ENCODE results near the gene SNTB2.
"Not testable (repeated sequence)": the region's sequence is repeated elsewhere in the genome, so short reads cannot be mapped to it uniquely, and the experiment has no call there.

SNTB2 gene

GRCh38 chr16:69294051-69294450, 107.1 kb downstream of the SNTB2 start:
- no peak for DNase-seq

GRCh38 chr16:69296771-69297170, 109.8 kb downstream of the SNTB2 start:
- DNase-seq: not testable (repeated sequence)

GRCh38 chr16:69298261-69298660, 111.3 kb downstream of the SNTB2 start:
- DNase-seq: no peak

- no peak for DNase-seq
These were observed 114.2 kb downstream of the SNTB2 start for GRCh38 chr16:69301187-69301586.

GRCh38 chr16:69301861-69302260, 114.9 kb downstream of the SNTB2 start:
- no peak for DNase-seq

GRCh38 chr16:69302301-69302700, 115.3 kb downstream of the SNTB2 start:
- DNase-seq: no peak

GRCh38 chr16:69306031-69306430, 119.1 kb downstream of the SNTB2 start:
- no peak for DNase-seq

GRCh38 chr16:69307091-69307490, 120.1 kb downstream of the SNTB2 start:
- DNase-seq: no peak

- DNase-seq: no peak
These were observed 120.9 kb downstream of the SNTB2 start for GRCh38 chr16:69307856-69308255.

- DNase-seq: no peak
These were observed 122.4 kb downstream of the SNTB2 start for GRCh38 chr16:69309316-69309715.

- peak; percentile 96 to 99 (median 98) for DNase-seq
These were observed 123.9 kb downstream of the SNTB2 start, which contains the start of gene VPS4A for GRCh38 chr16:69310653-69311532. Gene VPS4A, plus strand, starts transcription at chr16:69311350. Its CDS starts 162 bp downstream, at chr16:69311512.

- peak; percentile 47 to 71 (median 49) for DNase-seq
These were observed 124.8 kb downstream of the SNTB2 start for GRCh38 chr16:69311533-69312387.

- no peak for DNase-seq
These were observed 126.5 kb downstream of the SNTB2 start for GRCh38 chr16:69313469-69313868.

- DNase-seq: no peak
These were observed 127.6 kb downstream of the SNTB2 start for GRCh38 chr16:69314534-69314933.

GRCh38 chr16:69315486-69316311, 128.7 kb downstream of the SNTB2 start:
- DNase-seq: no peak

GRCh38 chr16:69316595-69317034, 129.7 kb downstream of the SNTB2 start:
- no peak for DNase-seq

- no peak for DNase-seq
These were observed 131.4 kb downstream of the SNTB2 start for GRCh38 chr16:69318177-69318910.

- DNase-seq: no peak
These were observed 131.9 kb downstream of the SNTB2 start for GRCh38 chr16:69318911-69319289.

GRCh38 chr16:69319381-69319780, 132.4 kb downstream of the SNTB2 start:
- DNase-seq: no peak

- no peak for DNase-seq
These were observed 133.1 kb downstream of the SNTB2 start for GRCh38 chr16:69319826-69320739.

- DNase-seq: no peak
These were observed 133.7 kb downstream of the SNTB2 start for GRCh38 chr16:69320740-69321073.

All from suppressor macrophage treated with lipopolysaccharide for 1 hour (primary cell).